Liver (tissue), 3 donors: ENCODE results near the gene SELENOS.

Experiments
- CTCF ChIP-seq: fragments of 150-350 bp; IDR thresholded peaks from 2 replicates; pipeline ENCODE4 v1.5.1; 2017; ENCODE audit warnings: improper control_type of control experiment, low read depth, low read length; ENCODE audit not compliant: missing input control
- FOXA1 ChIP-seq: IDR thresholded peaks from 2 replicates; pipeline ENCODE4 v1.6.1; 2016; ENCODE audit warnings: antibody characterized with exemption
- GABPA ChIP-seq, 2 donors: IDR thresholded peaks in 1 of 2; conservative IDR thresholded peaks in 1 of 2; 2 replicates each; pipeline ENCODE4 v1.6.1; 2016; ENCODE audit warnings: antibody characterized with exemption in 2 of 2, mild to moderate bottlenecking in 1 of 2, moderate library complexity in 1 of 2
- HNF4A ChIP-seq, 2 donors: conservative IDR thresholded peaks; 2 replicates each; pipeline ENCODE4 v1.6.1; 2016; ENCODE audit warnings: antibody characterized with exemption in 2 of 2, mild to moderate bottlenecking in 2 of 2
- HNF4G ChIP-seq: IDR thresholded peaks from 2 replicates; pipeline ENCODE4 v1.6.1; 2016; ENCODE audit warnings: antibody characterized with exemption
- JUND ChIP-seq, 2 donors: IDR thresholded peaks; 2 replicates each; pipeline ENCODE4 v1.6.1; 2016; ENCODE audit warnings: antibody characterized with exemption in 2 of 2
- NR2F2 ChIP-seq: IDR thresholded peaks from 2 replicates; pipeline ENCODE4 v1.6.1; 2016; ENCODE audit warnings: antibody characterized with exemption
- RXRA ChIP-seq, 2 donors: IDR thresholded peaks; 2 replicates each; pipeline ENCODE4 v1.6.1; 2017 to 2018; ENCODE audit warnings: antibody characterized with exemption in 2 of 2, mild to moderate bottlenecking in 1 of 2
- TAF1 ChIP-seq: conservative IDR thresholded peaks from 2 replicates; pipeline ENCODE4 v1.6.1; 2016; ENCODE audit warnings: antibody characterized with exemption, mild to moderate bottlenecking
- YY1 ChIP-seq: IDR thresholded peaks from 2 replicates; pipeline ENCODE4 v1.6.1; 2016; ENCODE audit warnings: antibody characterized with exemption, mild to moderate bottlenecking
- TF ChIP-seq, protein P1 (sequence below): IDR thresholded peaks from 2 replicates; pipeline ENCODE4 v1.6.1; 2016; ENCODE audit warnings: antibody characterized with exemption
- TF ChIP-seq, protein P2 (sequence below): IDR thresholded peaks from 2 replicates; pipeline ENCODE4 v1.6.1; 2016; ENCODE audit warnings: antibody characterized with exemption
- TF ChIP-seq, protein P3 (sequence below): IDR thresholded peaks from 2 replicates; pipeline ENCODE4 v1.6.1; 2016; ENCODE audit warnings: antibody characterized with exemption
- donor health status: healthy.
- donor health status: healthy.

GRCh38 chr15:101294731-101295606 is 17.7 kb upstream of the SELENOS start, which contains the start of gene SNRPA1:
- TF ChIP-seq, protein P1, sequence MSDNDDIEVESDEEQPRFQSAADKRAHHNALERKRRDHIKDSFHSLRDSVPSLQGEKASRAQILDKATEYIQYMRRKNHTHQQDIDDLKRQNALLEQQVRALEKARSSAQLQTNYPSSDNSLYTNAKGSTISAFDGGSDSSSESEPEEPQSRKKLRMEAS: peak; percentile 51
- no peak for TF ChIP-seq CTCF
- TF ChIP-seq TAF1: no peak
- TF ChIP-seq, protein P2, sequence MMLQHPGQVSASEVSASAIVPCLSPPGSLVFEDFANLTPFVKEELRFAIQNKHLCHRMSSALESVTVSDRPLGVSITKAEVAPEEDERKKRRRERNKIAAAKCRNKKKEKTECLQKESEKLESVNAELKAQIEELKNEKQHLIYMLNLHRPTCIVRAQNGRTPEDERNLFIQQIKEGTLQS: no peak
- TF ChIP-seq, protein P3, sequence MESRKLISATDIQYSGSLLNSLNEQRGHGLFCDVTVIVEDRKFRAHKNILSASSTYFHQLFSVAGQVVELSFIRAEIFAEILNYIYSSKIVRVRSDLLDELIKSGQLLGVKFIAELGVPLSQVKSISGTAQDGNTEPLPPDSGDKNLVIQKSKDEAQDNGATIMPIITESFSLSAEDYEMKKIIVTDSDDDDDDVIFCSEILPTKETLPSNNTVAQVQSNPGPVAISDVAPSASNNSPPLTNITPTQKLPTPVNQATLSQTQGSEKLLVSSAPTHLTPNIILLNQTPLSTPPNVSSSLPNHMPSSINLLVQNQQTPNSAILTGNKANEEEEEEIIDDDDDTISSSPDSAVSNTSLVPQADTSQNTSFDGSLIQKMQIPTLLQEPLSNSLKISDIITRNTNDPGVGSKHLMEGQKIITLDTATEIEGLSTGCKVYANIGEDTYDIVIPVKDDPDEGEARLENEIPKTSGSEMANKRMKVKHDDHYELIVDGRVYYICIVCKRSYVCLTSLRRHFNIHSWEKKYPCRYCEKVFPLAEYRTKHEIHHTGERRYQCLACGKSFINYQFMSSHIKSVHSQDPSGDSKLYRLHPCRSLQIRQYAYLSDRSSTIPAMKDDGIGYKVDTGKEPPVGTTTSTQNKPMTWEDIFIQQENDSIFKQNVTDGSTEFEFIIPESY: no peak
- peak; percentile 36 to 85 for TF ChIP-seq GABPA (IDR thresholded peaks at IDR 0.05 in 1 of 2, conservative IDR thresholded peaks at IDR 0.05 in 1 of 2)
- TF ChIP-seq RXRA (IDR thresholded peaks at IDR 0.05): no peak
- TF ChIP-seq HNF4A (conservative IDR thresholded peaks at IDR 0.05): peak in 1 of 2 donors; percentile 17
- no peak for TF ChIP-seq HNF4G
- TF ChIP-seq YY1: peak; percentile 38
- TF ChIP-seq FOXA1: no peak
- TF ChIP-seq NR2F2: no peak
- no peak for TF ChIP-seq JUND (IDR thresholded peaks at IDR 0.05)
